ENCODE measurements around the gene TLL1.

DNA sequence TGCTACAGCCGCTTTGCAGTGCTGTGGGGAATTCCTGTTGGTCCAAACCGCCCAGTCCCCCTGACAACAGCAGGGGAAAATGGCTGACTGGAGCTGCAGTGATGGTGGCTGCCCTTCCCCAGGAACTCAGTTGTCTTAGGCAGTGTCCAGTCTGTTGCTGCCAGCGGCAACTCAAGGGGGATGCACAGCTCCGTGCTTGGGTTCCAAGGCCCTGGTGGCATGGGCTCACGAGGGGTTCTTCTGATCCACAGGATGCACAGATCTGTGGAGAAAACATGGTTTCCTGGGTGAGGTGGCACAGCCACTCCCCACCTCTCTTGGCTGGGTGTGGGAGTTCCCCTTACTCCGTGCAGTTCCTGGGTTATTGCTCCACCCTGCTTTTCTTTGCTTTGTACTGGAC lies 261.2 kb downstream of the TLL1 start:
- no peak for TF ChIP-seq SIN3A (IDR thresholded peaks at IDR 0.05; ENCODE audit: borderline replicate concordance, low read depth, low read length)
- TF ChIP-seq RFX5 (IDR thresholded peaks at IDR 0.05; ENCODE audit: low read length), result no peak
- TF ChIP-seq ELF1 (IDR thresholded peaks at IDR 0.05), result no peak
- TF ChIP-seq TAF1 (IDR thresholded peaks at IDR 0.05; ENCODE audit: borderline replicate concordance, low read depth, low read length), result no peak
- TF ChIP-seq, protein P1, sequence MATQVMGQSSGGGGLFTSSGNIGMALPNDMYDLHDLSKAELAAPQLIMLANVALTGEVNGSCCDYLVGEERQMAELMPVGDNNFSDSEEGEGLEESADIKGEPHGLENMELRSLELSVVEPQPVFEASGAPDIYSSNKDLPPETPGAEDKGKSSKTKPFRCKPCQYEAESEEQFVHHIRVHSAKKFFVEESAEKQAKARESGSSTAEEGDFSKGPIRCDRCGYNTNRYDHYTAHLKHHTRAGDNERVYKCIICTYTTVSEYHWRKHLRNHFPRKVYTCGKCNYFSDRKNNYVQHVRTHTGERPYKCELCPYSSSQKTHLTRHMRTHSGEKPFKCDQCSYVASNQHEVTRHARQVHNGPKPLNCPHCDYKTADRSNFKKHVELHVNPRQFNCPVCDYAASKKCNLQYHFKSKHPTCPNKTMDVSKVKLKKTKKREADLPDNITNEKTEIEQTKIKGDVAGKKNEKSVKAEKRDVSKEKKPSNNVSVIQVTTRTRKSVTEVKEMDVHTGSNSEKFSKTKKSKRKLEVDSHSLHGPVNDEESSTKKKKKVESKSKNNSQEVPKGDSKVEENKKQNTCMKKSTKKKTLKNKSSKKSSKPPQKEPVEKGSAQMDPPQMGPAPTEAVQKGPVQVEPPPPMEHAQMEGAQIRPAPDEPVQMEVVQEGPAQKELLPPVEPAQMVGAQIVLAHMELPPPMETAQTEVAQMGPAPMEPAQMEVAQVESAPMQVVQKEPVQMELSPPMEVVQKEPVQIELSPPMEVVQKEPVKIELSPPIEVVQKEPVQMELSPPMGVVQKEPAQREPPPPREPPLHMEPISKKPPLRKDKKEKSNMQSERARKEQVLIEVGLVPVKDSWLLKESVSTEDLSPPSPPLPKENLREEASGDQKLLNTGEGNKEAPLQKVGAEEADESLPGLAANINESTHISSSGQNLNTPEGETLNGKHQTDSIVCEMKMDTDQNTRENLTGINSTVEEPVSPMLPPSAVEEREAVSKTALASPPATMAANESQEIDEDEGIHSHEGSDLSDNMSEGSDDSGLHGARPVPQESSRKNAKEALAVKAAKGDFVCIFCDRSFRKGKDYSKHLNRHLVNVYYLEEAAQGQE (IDR thresholded peaks at IDR 0.05; ENCODE audit: low read depth, low read length), result no peak
- TF ChIP-seq POLR2AphosphoS5 (IDR thresholded peaks at IDR 0.05; ENCODE audit: low read depth, low read length), result no peak
- TF ChIP-seq, protein P2, sequence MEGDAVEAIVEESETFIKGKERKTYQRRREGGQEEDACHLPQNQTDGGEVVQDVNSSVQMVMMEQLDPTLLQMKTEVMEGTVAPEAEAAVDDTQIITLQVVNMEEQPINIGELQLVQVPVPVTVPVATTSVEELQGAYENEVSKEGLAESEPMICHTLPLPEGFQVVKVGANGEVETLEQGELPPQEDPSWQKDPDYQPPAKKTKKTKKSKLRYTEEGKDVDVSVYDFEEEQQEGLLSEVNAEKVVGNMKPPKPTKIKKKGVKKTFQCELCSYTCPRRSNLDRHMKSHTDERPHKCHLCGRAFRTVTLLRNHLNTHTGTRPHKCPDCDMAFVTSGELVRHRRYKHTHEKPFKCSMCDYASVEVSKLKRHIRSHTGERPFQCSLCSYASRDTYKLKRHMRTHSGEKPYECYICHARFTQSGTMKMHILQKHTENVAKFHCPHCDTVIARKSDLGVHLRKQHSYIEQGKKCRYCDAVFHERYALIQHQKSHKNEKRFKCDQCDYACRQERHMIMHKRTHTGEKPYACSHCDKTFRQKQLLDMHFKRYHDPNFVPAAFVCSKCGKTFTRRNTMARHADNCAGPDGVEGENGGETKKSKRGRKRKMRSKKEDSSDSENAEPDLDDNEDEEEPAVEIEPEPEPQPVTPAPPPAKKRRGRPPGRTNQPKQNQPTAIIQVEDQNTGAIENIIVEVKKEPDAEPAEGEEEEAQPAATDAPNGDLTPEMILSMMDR (IDR thresholded peaks at IDR 0.05), result no peak

All from SK-N-SH (cell line).